SK-MEL-5 (cell line): Measurements from ENCODE around the gene MAGEL2. TPM values are rescaled to one million over a fixed set of nuclear protein-coding genes. Genes with fewer than 3 reads are reported as not detected.
A peak's percentile ranks its signal among the peaks of the same experiment; 100 is the strongest.

Experiments
- DNase-seq: peaks from one replicate; pipeline ENCODE4 v3.0.0-alpha.2; 2016; ENCODE audit warnings: low read depth, low spot score
- in situ Hi-C: cut with HindIII; loops from 2 replicates; pipeline ENCODE4 v1.10.0; 2016; ENCODE audit warnings: low sequenced_read_pairs, high pct_unique_total_duplicates, low pct_unique_long_range_greater_than_20kb
- polyA plus RNA-seq, 2 experiments: library from polyadenylated mRNA; depleted of rRNA; stranded (reverse); fragments of >200 nt; gene quantifications; 2 replicates each; pipeline ENCODE4 v1.2.3, GENCODE V29; 2015
- total RNA-seq: library from RNA; depleted of rRNA; stranded (reverse); fragments of >200 nt; shearing (Covaris generic); gene quantifications from 2 replicates; pipeline ENCODE4 v1.2.3, GENCODE V29; 2014; rRNA removed

MAGEL2 gene
- 0.88 and 0.95 TPM in 2 replicates for total RNA-seq
- polyA plus RNA-seq (2015; cell fraction: cytosol; rRNA removed) = 5.2 and 6.4 TPM in 2 replicates
- polyA plus RNA-seq (2015; cell fraction: nucleus; rRNA removed) = 1.9 and 4.1 TPM in 2 replicates

GRCh38 chr15:23647421-23648370 lies at the start of gene MAGEL2:
MAGEL2 (minus strand) TSS chr15:23647867; CDS start chr15:23647742, 125 bp downstream.
- DNase-seq = peak; percentile 27

GRCh38 chr15:23695282-23695681 lies 47.6 kb upstream of the MAGEL2 start:
- DNase-seq = no peak
- in situ Hi-C loops = no loop called here

More at GRCh38 chr15:23647421-23648370, at the start of gene MAGEL2:
- in situ Hi-C loops = no loop called here

GRCh38 chr15:23694592-23694991 lies 46.9 kb upstream of the MAGEL2 start:
- in situ Hi-C loops = no loop called here
- no peak for DNase-seq

- no peak for DNase-seq
- in situ Hi-C loops = no loop called here
Observed at GRCh38 chr15:23690450-23690852, 42.8 kb upstream of the MAGEL2 start.

GRCh38 chr15:23690015-23690414 lies 42.3 kb upstream of the MAGEL2 start:
- in situ Hi-C loops = no loop called here
- no peak for DNase-seq

GRCh38 chr15:23687143-23687470 lies 39.4 kb upstream of the MAGEL2 start, which contains the start of gene NDN:
NDN (minus strand) TSS chr15:23687305; CDS start chr15:23687217, 88 bp downstream.
- peak; percentile 30 for DNase-seq
- in situ Hi-C loops = no loop called here

GRCh38 chr15:23686466-23687142 lies 38.9 kb upstream of the MAGEL2 start:
- DNase-seq = no peak
- in situ Hi-C loops = no loop called here

- DNase-seq = no peak
- in situ Hi-C loops = no loop called here
Observed at GRCh38 chr15:23671481-23671880, 23.8 kb upstream of the MAGEL2 start.

GRCh38 chr15:23670970-23671369 lies 23.3 kb upstream of the MAGEL2 start:
- no peak for DNase-seq
- in situ Hi-C loops = no loop called here

GRCh38 chr15:23663232-23663631 lies 15.6 kb upstream of the MAGEL2 start:
- in situ Hi-C loops = no loop called here
- no peak for DNase-seq

- in situ Hi-C loops = no loop called here
- DNase-seq = peak; percentile 62
Observed at GRCh38 chr15:23648920-23649515, 1.4 kb upstream of the MAGEL2 start.

- in situ Hi-C loops = no loop called here
Observed at GRCh38 chr15:23647001-23647295, 719 bp downstream of the MAGEL2 start.

GRCh38 chr15:23646165-23647000 lies 1.3 kb downstream of the MAGEL2 start:
- in situ Hi-C loops = no loop called here

More at GRCh38 chr15:23647001-23647295, 719 bp downstream of the MAGEL2 start:
- DNase-seq = no peak

GRCh38 chr15:23645371-23646164 lies 2.1 kb downstream of the MAGEL2 start:
- no peak for DNase-seq
- in situ Hi-C loops = no loop called here

More at GRCh38 chr15:23646165-23647000, 1.3 kb downstream of the MAGEL2 start:
- no peak for DNase-seq

- DNase-seq = no peak
- in situ Hi-C loops = no loop called here
Observed at GRCh38 chr15:23644829-23645228, 2.8 kb downstream of the MAGEL2 start.

- DNase-seq = peak; percentile 83
- in situ Hi-C loops = no loop called here
Observed at GRCh38 chr15:23642413-23643044, 5.1 kb downstream of the MAGEL2 start.
